GM19438 (cell line): ENCODE results near the gene GALNT2.

ENCODE experiments used
- ATAC-seq: cut with Tn5 transposase; IDR thresholded peaks from one replicate; pipeline ENCODE4 v1.9.1; 2021; ENCODE audit warnings: low read depth; ENCODE audit not compliant: unreplicated experiment

GALNT2 gene

DNA sequence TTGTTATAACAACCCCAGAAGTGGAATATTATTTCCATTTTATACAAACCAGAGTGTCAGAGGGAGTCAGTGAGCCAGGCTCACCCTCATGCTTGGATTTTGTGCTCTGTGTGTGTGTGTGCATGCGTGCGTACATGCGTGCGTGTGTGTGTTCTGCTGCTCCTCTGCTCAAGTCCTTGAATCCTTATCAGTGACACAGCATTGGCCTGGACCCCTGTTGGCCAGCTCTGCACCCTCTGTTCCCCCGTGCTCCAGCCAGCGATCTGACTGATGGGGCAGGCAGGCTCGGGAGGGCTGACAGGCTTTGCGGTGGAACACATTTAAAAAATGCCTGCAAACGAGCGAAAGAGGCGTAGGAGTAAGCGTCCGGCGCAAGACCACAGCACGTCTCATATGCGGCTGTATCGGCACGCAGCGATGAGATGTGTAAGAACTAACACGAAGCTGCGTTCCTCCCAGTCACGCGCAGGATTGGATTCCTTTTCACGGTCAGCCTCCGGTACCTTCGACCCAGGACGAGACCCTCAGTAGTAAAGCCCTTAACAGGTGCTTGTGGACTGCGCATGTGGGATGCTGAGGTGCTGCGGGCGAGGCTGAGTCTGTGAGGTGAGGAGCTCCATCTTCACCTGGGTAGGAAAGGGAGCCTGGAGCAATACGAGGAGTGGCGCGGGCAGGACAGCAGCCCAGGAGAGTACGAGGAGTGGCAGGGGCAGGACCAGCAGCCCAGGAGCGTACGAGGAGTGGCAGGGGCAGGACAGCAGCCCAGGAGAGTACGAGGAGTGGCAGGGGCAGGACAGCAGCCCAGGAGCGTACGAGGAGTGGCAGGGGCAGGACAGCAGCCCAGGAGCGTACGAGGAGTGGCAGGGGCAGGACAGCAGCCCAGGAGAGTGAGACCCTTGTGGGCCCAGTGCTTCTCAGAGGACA lies 130.9 kb downstream of the GALNT2 start:
- no peak for ATAC-seq

GRCh38 chr1:230199034-230199433 lies 132.0 kb downstream of the GALNT2 start:
- no peak for ATAC-seq

DNA sequence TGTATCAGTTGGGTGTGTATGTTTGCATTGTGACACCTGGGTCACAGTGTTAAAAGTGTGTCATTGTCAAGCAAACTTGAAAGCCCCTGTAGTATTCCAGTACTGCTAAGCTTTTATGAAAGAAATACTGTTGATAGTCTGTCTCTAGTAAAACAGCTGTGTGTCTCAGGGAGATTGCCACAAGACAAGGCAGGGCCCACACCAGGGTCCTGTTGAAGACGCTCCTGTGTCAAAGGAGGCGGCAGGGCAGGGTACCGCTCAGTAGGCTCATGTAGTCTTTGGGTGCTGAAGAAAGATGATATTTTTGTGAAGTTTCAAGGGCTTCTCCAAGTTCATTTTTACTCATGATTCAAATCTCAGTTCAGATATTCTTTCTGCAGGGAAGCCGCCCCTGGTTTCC lies 132.5 kb downstream of the GALNT2 start:
- no peak for ATAC-seq

- ATAC-seq = no peak
These were observed 133.2 kb downstream of the GALNT2 start for GRCh38 chr1:230200276-230200675.

DNA sequence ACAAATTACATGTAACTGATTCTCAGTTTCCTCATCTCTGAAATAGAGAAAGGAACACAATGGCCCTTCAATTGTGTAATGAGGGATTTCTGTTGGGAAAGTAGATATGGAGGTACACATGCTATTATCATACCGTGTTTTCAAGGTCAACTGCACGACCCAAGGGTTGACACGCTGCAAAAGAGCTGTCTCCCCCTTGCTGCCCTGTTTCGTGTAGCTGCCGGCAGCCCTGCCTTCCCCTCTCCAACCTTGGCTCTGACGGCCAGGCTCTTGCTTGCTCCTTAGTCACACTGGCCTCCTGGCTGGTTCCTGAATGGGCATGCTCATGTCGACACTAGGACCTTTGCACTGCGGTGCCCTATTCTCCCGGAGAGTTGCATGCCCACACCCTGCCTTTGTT lies 134.4 kb downstream of the GALNT2 start:
- ATAC-seq = no peak

- ATAC-seq = no peak
These were observed 137.8 kb downstream of the GALNT2 start for GRCh38 chr1:230204842-230205241.

GRCh38 chr1:230205719-230206198 lies 138.7 kb downstream of the GALNT2 start:
- no peak for ATAC-seq

DNA sequence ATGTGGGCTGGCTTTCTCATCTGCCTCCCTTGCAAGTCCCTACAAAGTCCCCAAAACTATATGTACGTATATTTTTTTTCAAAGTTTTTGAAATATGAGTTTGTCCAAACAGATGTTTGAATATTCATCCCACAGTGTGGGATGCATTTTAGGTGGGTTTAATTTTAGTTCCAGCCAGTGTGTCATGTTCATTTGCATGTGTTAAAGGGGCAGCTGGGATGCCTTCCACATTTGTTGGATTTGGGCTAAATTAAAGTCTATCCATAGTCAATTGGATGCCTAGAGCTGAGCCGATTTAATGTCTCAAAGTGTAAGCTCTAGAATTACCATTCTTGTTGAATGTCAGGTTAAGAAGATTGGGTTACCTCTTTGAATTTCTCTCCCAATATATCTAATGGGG lies 139.2 kb downstream of the GALNT2 start:
- ATAC-seq = no peak

DNA sequence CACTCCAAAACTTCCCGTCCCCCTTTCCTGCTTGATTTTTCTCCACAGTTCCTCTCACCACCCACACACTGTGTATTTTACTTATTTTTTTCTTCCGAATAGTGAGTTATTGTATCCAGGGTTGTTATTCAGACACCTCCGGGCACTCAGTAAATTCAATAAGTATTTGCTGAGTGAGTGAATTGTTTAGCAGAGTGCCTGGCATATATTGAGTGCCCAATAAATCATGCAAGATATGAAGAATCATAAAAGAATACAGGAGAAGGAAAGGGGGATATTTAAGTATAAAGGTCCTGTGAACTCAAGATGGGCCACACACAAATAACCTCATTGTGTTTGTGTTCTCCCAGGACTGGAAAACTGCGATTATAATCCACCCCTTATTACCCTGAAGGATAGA lies 139.9 kb downstream of the GALNT2 start:
- ATAC-seq = no peak

DNA sequence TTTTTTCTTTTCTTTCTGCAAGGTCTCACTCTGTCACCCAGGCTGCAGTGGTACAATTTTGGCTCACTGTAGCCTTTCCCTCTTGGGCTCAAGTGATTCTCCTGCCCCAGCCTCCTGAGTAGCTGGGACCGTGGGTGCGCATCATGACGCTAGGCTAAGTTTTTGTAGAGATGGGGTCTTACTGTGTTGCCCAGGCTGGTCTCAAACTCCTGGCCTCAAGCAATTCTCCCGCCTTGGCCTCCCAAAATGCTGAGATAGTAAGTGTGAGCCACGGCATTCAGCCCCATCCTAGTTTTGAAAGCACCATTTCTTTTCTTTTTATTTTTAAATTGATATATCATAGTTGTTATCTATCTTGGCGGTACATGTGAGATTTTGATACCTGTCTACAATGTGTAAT lies 140.6 kb downstream of the GALNT2 start:
- no peak for ATAC-seq

- ATAC-seq = peak; percentile 44
These were observed 141.7 kb downstream of the GALNT2 start for GRCh38 chr1:230208619-230209261.

- ATAC-seq = no peak
These were observed 143.4 kb downstream of the GALNT2 start for GRCh38 chr1:230210326-230210980.

DNA sequence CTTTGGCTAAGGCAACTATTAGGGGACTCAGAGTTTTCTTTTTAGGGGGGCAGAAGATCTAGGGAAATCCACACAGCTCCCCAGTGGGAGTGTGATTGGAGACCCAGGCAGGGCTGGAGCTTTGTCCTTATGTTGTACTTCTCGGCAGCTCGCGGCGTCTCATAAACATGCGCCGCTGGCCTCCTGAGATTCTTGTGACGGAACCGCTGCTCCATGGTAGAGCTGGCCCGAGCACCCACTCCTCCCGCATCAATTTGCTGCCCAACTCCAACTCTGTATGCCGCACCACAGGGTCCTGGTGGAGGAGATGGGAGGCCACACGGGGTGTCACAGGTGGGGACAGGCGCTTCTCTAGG lies 143.9 kb downstream of the GALNT2 start:
- ATAC-seq = no peak

GRCh38 chr1:230211436-230212145 lies 144.6 kb downstream of the GALNT2 start:
- no peak for ATAC-seq

- no peak for ATAC-seq
These were observed 145.4 kb downstream of the GALNT2 start for GRCh38 chr1:230212405-230212936.

- no peak for ATAC-seq
These were observed 148.0 kb downstream of the GALNT2 start for GRCh38 chr1:230215031-230215430.

DNA sequence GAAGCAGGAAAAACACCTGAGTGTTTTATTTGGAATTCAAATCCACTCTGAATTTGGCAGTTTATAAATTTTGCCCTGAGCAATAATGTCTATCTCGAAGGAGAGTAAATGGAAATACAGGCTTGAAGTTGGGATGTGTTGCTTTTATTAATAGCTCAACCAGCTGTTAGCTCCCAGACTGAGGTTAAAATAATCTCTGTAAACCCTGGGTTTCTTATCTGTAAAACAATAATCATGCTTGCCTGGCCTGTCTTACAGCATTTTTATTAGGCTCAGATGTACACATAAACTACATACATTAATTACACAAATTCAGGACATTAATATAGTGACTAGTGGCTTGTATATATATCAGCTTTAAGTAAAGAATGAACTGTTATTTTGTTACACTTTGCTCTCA lies 148.5 kb downstream of the GALNT2 start:
- no peak for ATAC-seq

- no peak for ATAC-seq
These were observed 149.9 kb downstream of the GALNT2 start for GRCh38 chr1:230216896-230217295.

DNA sequence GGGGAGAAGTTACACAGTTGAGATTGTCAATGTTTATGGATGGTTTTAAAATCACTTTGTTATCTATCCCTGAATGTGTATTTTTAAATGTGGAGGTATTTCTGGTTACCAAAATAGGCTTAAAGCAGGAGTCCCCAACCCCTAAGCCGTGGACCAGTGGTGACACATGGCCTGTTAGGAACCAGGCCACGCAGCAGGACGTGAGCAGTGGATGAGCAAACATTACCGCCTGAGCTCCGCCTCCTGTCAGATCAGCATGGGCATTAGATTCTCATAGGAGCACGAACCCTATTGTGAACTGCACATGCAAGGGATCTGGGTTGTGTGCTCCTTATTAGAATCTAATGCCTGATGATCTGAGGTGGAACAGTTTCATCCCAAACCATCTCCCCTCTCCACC lies 151.6 kb downstream of the GALNT2 start:
- ATAC-seq = no peak
